HG03135 (cell line): Measurements from ENCODE around the gene TRERF1.

ENCODE experiments used
- ATAC-seq: cut with Tn5 transposase; IDR thresholded peaks from one replicate; pipeline ENCODE4 v1.9.1; 2021; ENCODE audit warnings: mild to moderate bottlenecking, moderate library complexity; ENCODE audit not compliant: unreplicated experiment

Gene TRERF1

DNA sequence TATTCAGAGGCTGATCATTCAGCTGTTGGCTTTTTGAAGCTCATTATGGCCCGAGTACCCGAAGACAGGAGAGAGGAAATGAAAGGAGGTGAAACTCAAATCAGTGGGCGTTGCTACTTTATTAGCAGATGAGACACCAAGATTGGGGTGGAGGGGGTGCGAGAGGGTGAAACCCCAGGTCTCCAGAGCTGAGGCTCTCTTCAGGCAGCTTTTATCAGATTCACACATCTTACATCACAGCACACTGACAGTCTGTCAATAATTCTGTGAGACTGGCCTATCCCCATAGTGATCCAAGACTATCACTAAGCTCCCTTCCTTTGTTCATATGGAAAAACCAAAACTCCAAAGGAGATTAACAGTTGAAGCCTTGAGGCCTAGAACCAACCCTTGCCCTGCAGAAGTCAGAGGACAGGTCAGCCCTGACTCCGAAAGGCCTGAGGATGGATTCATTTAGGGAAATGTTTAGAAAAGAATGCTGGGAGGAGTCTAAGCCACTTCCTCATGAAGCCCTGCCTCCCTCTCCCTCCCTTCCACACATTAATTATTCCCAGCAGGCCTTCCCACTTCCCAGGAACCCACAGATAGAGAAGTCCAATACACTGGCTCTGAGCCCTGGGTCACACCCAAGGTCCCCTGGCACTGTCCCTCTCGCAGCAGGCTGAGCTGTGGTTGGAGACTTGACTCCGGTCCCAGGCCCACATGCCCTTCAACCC, 23.2 kb downstream of the TRERF1 start:
- no peak for ATAC-seq

DNA sequence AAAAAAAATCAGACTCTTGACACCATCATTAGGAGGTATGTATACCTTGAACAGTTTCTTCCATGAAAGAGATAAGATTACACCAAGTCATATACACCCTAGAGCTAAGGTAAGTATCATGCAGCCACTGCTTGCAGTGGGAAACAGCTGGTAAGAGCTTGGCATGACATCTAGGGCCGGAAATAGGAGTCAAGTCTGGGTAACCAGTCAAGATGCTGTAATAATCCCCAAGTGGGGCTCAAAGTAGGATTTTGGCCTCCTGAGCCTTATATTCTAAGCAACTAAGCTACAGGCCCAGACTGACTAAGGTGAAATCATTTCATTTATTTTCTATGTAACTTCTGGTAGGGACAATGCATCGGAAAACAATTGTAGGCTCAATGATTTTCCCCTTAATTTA, 23.9 kb downstream of the TRERF1 start:
- no peak for ATAC-seq

DNA sequence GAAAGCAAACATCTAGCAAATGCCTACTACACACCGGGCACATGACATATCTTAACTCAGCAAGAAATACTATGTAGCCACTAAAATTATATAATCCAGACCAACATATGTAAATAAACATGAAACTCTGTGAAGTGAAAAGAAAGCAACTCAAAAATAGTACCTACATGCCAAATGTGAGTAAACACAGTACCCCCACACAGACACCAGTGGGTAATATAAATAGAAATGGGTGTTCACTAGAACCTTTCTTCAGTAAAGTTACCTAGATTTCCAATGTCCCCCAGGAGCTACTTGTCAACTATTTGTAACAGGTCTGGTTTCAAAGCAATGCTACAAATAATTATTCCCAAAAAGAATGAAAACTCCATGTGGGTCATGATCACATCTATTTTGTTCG, 25.5 kb downstream of the TRERF1 start:
- no peak for ATAC-seq

DNA sequence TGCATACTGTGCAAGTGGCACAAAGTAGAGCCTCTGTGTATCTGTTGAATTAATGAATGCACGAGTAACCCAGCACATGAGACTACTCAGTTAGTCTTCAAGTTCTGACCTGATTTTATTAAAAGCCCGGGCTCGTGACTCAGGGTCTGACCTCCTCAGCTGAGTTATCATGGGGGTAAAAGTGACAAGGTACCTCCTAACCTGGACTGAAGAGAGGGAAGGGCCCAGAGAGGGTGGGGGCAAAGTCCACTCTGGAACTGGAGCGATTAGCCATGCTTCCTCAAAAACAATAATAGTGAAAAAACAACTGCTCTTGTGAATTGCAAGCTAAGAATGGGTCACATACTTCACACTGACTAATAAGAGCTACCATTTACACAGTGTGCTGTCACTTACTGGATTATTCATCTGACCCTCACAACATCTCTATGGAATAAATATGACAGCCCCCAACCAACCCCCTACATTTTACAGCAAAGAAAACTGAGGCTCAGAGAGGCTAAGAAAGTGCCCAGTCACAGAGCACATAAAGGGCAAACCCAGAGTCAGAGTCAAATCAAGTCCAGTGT, 26.7 kb downstream of the TRERF1 start:
- ATAC-seq, result no peak

DNA sequence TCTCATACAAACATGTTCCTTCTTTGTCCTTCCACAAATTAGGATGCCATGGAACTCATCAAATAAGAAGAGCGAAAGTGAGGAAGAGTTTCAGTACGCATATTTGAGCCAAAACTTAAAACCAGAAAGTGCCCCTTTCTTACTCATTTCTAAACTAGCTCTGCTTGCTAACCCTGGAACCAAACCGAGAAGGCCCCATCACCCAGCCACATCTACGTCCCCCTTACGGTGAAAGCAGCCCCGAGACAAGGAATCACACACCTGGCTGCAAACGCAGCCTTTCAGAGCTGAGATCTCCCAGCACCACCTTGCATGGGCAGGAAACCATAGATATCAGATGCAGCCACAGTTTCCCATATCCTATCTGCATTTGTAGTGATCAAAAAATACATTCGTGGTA, 28.5 kb downstream of the TRERF1 start:
- no peak for ATAC-seq

DNA sequence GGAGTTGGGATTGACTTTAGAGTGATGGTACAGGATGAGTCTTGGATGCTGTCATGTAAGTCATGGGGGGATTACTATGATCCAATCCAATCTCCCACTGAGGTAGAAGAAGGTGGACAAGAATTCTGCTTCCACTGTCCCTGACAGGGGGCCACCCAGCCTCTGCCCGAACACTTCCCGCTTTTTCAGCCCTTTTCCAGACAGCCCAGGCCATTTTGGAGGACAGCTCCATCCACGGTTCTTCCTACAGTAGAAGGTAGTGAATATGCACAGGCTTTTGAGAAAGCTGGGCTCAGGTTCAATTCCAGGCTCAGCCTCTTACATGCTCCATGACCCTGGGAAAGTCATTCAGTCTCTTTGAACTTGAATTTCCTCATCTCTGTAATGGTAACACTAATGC, 31.0 kb downstream of the TRERF1 start:
- no peak for ATAC-seq

DNA sequence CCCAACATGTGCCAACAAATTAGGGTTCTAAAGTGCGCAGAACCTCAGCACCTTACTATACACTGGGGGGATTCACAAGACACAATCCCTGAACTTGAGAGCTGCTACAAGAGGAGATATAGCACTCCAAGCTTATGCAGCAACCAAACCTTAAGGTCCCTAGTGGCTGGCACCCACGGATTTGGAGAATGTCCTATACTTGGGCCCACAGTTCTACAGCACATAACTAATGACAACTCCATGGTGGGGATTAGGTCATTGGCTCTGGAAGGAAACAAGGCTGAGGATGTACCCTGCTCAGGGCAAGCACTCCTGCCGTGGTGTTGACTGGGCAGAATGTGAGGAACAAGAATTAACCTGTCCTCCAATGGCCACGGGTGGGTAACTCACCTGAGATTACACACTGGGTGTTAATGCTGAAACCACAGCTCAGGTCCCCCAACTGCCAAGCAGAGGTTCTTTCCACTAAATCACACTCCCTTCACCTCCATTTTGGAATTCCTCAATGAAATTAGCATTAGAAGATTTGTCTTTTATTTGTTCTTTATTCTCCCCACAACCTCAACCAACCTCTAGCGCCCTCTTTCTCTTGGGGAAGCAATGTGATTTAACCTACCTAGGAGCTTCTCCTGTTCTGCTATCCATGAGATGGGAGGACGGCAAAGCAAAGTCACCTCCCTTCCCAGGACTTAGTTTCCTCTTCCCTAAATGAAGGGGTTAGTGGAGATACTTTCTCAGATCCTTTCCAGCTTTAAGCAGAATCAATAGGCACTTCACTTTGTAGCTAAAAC, 32.0 kb downstream of the TRERF1 start:
- ATAC-seq, result no peak

DNA sequence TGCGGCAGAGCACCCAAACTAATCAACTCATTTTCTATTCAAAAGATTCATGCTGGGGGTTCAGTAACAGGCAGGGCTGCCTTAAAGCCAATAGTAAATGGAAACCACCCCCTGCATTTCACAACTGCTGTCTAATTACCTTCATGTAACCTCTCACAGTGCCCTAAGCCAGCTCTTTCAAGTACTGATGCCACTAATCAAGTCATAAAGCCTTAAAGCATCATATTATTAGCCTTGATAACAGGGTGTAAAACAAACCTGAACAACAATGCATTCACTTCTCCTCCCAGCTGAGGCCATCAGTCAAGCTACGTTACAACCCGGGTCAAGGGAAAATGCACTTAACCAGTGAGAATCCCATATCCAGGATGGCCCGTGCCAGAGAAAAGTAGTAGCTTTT, 33.0 kb downstream of the TRERF1 start:
- no peak for ATAC-seq

DNA sequence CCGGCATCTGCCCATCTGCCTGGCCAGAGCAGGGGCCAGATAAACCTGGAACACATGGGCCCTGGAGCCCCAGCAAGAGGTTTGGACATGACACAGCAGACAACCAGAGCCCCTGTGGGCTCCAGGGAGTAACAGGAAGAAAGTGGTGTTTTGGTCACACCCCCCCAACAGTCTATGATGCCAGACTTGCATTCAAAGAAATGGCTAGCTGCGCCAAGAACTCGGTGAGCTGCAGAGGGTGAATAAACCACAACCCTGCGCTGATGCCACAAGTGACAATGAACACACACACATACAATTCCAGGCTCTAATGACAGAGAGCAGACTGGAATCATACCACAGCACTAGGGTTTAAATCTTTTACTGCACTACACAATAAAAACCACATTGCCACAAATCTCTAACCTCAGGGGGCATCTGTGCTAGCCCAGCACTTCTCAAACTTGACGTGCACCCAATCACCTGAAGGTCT, 34.0 kb downstream of the TRERF1 start:
- ATAC-seq, result no peak

DNA sequence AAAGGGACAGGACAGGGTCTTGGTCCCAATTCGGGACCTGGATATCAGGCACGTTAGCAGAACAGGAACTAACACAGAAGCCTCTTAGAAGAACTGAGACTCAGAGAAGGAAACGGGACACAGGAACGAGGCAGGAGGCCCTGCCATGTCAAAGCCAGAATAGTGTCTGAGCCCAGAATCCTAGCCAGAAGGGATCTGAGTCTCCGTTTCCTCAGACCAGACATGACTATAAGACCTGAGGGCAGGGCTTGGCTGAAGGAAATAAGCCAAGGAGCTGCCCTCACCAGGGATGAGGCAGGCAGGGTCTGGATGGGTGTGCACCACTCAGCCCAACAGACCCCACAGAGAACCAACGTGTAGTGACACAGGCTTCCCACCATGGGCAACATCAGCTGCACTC, 40.3 kb downstream of the TRERF1 start:
- ATAC-seq, result no peak

DNA sequence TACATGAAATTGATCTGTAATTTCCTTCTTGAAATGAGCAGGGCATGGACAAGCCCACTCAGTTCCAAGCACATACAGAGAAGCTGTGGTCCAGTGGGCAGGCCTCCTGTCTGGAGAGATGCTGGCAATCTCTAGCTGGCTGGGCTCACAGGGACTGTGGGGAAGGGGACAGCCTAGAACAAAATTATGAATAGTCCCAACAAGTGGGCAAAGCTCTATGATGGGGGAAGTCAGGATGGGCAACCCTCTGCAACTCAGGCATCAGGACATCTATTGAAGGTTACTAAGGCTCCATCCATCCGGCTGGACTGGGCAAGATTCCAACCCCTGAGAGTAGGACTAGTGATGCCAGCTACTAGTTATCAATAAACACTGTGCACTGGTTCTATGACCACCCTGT, 40.9 kb downstream of the TRERF1 start:
- no peak for ATAC-seq

DNA sequence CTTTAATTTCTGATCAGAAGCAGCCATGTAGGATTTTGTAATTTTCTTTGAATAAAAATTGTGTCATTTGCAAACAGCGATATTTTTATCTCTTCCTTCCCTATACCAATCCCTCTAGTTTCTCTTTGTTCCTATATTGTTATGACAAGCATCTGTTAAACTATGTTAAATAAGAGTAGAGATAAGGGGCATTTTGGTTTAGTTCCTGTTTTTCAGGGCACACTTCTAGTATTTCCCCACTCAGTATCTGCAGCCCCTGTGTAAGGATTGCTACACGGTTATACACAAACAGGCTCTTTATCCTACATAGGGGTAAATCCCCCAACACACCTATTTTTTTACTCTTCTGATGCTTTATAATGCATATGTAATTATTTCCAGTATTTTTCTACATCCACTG, 42.1 kb downstream of the TRERF1 start:
- no peak for ATAC-seq

DNA sequence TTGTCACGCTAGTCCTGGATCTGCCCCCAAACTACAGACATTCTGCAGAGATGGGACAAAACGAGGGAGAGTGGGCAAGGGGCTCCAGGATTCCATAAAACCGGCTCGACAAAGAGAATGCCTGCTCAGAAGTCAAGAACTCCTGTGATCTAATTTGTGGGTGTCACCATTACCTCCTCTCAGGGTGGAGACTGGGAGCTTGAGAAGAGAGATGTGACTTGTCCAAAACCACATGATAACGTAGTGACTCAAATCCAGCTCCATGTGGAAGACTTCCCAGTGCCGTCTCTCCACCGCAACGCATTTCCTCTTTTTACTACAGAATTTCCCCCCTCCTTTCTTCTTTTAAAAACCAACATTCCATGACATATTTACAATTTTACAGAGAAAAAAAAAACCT, 44.3 kb downstream of the TRERF1 start:
- no peak for ATAC-seq

DNA sequence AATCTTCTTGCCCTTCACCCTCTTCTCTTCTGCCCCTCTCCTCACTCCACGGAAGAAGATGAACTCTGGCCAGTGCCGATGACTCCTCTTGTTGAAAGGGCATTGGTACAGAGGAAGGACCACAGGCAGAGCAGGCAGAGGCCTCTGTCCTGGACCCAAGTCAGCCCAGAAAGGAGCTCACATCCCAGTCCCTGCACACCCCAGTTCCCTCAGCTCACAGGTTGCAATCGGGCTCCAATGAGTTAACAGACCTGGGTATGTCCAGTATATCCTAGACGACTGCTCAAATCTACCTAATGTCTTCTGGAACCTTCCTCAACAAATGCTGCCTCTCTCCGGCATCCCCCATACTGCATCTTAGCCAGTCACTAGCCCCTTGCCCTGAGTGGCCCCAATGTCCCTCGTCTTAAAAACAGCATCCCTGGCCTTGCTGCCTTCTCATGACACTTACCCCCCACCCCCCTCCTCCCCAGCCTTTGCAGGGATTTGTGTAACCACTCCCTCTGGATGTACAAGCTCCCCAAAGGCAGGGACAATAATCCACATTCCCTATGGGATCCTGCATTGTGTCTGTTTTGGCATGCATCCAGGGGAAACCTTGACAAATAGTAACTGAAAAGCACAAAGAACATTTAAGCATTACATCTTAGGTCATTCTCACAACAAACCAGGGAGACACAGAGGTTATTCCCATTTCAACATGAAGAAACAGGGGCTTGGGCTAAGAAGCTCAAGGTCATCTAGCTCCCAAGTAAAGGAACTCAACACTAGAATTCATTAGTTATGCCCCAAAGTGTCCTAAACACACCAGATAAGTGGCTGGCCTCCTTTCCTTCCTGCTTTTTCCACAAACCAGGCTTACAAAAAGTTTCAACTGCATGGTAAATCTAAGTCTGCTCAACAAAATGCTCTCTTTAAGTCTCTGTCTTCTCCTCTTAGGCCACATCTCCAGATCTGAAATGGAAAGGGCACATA, 45.1 kb downstream of the TRERF1 start:
- ATAC-seq, result no peak

DNA sequence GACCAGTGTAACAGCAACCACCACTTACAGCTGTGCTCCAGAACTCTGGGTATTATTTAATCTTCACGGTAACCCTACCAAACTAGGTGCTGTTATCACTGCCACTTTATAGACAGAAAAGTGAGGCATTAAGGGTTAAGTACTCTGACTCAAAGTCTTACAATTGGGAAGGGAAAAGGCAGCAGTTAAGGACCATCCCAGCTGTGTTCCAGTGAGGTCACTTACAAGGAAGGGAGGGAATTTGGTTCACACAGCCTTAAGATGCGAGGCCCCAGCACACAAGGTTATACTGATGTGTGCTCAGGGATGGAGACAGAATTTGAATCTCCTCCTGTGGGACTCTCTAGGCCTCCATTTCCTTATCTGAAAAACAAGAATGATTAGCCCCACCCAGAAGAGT, 46.7 kb downstream of the TRERF1 start:
- ATAC-seq, result no peak

DNA sequence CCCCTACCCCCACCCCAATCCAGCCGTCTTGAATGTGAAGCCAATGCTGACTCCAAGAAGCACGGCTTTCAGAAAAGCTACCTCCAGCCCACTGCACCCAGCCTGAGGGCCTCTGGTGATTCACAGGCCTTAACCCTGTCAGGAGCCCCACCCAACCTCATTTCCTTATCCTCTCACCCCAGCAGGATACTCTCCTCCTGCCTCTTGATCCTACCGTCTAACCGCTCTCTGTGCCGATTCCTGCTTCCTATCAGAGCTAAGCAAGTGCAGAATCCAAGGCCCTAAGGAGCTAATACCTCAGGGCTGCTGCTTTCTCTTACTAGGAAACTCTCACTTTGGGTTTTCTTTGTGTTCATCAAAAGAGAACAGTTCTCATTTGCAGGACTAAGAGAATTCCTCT, 47.2 kb downstream of the TRERF1 start:
- ATAC-seq, result no peak

DNA sequence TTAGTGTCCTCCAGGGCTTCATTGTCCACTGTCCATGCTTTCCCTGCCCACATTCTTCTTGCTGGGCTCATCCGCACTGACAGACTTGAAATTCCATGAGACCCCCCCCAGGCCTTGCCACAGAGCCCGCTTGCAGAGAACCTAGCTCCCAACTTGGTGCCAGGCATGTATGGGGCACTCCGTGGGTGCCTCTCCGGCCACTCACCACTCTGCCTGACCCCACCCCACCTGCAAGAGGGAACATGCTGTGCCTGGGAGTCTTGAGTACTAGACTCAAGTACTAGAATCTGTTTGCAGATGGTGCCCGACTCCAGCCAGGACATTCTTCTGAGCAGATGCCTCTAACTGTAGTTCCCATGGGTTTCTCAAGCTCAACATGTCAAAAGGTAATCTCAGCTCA, 47.9 kb downstream of the TRERF1 start:
- no peak for ATAC-seq

DNA sequence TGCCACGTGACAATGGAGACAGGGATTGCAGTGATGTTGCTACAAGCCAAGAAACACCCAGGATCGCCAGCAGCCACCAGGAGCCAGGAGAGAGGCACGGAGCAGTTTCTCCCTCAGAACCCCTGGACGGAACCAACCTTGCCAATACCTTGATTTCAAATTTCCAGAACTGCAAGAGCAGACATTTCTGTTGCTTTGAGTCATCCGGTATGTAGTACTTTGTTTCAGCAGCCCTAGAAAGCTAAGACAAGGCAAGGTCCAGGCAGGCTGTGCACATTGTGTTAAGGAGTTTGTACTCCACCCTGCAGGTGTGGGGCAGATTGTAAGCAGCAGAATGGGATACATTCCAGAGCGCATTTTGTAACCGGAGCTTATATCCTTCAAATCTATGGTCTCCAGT, 48.3 kb downstream of the TRERF1 start:
- no peak for ATAC-seq

DNA sequence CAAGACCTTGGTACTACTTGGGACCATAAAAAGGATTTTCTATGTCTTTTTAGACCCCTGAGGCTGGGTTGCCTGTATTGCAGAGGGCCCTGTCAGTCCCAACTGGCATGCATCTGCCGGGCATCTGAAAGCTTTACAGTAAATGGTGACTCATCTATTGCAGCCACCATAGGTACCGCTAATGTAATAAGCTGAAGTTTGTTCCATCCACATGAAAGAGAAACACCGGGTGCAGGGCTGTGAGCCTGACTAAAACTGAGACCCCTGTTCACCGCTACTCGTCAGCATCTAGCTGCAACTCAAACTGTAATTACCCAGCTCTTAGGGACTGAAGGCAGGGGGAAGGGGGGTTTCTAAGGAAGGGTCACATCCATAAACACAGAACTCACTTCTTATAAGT, 49.5 kb downstream of the TRERF1 start:
- ATAC-seq, result no peak

DNA sequence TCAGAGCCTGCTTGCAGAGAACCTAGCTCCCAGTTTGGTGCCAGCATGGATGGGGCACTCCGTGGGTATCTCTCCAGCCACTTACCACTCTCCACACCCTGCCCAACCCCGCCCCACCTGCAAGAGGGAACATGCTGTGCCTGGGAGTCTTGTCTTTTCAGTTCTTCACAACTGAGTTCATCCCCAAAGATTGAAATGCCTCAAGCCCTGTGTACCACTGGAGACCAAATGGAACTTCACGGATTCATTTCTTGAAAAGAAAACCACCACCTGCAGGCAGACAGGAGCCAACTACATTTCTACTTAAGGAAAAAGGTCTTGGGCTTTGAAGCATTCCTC, 50.1 kb downstream of the TRERF1 start:
- ATAC-seq, result no peak
